OCI-M1 (cell line): ENCODE data around the gene ZNF595.
"Not testable (repeated sequence)": the region's sequence is repeated elsewhere in the genome, so short reads cannot be mapped to it uniquely, and the experiment has no call there.

ENCODE experiments used
- DNase-seq: peaks from one replicate; lab custom pipeline; 2025; lab: John Stamatoyannopoulos, UW

ZNF595 gene

DNA sequence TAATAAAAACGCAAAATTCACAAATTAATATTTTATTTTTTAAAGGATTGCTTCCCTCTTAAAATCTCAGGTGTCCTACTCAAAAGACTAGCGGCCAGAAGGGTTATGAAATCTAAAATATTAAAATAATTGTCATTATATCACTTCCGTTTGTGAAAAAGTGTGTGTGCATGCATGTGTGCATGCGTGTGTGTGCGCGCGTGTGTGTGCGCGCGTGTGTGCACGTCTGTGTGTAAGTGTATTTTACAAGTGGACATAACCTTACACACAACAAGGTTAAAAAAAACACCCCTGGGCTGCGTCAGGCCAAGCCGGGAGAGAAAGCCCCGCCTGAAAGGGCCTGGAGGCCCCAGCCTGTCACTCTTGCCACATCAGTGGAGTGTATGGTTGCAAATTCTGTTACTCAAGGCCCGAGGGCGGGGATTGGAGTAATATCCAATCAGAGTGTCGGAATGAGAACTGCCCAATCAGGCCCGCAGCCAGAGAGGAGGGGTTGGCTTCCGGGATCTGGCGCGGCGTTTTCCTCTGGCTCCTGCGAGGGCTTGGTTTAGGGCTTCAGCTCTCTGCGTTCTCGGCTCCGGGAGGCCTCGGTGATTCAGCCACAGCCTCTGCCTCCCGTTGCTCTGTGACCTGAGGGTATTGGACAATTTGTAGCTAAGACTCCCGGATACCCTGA is at the start of gene ZNF595:
Gene ZNF595 (plus strand): TSS at position 518 of the 676 bp plus-strand sequence. CDS start 168 bp downstream, outside the sequence.
- not testable (repeated sequence) for DNase-seq

DNA sequence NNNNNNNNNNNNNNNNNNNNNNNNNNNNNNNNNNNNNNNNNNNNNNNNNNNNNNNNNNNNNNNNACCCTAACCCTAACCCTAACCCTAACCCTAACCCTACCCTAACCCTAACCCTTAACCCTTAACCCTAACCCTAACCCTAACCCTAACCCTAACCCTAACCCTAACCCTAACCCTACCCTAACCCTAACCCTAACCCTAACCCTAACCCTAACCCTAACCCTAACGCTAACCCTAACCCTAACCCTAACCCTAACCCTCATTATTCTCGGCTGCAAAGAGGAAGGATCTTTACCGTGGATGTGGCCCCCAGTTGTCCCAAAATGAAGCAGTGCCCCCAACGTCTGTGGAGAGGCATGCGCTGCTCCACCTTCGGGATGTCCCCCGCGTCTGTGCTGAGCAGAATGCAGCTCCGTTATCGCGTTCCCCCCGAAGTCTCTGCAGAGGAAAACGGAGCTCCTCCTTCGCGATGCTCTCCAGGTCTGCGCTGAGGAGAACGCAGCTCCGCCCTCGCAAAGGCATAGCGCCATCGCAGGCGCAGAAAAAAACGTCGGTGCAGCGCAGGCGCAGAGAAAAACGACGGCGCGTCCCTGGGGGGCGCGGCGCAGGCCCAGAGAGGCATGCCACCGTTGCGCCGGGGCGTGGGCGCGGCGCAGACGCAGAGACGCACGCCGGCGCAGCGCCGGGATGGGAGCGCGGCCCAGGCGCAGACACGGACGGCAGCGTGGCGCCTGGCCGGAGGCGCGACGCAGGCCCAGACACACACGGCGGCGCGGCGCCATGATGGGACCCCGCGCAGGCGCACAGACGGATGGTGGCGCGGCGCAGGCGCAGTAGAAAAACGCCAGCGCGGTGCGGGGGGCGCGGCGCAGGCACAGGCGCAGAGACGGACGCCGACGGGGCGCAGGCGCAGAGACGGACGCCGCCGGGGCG is 42.9 kb upstream of the ZNF595 start:
- DNase-seq: not testable (repeated sequence)

DNA sequence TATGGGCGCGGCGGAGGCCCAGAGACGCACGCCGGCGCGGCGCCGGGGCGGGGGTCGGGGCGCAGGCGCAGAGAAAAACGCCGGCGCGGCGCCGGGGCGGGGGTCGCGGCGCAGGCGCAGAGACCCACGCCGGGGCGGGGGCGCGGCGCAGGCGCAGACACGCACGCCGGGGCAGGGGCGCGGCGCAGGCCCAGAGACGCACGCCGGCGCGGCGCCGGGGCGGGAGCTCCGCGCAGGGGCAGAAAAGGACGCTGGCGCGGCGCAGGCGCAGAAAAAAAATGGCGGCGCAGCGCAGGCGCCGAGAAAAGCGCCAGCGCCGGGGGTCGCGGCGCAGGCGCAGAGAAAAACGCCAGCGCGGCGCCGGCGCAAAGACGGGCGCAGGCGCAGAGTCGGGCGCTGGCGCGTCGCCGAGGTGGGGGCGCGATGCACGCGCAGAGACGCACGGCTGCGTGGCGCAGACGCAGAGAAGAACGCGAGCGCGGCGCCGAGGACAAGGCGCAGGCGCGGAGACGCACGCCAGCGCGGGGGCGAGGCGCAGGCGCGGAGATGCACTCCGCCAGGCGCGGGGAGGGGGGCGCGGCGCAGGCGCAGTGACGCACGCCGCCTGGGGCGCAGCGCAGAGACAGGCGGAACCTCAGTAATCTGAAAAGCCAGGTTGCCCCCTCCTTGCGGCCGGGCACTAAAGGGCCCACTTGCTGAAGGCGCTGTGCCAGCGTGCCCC is 41.9 kb upstream of the ZNF595 start:
- DNase-seq: not testable (repeated sequence)

DNA sequence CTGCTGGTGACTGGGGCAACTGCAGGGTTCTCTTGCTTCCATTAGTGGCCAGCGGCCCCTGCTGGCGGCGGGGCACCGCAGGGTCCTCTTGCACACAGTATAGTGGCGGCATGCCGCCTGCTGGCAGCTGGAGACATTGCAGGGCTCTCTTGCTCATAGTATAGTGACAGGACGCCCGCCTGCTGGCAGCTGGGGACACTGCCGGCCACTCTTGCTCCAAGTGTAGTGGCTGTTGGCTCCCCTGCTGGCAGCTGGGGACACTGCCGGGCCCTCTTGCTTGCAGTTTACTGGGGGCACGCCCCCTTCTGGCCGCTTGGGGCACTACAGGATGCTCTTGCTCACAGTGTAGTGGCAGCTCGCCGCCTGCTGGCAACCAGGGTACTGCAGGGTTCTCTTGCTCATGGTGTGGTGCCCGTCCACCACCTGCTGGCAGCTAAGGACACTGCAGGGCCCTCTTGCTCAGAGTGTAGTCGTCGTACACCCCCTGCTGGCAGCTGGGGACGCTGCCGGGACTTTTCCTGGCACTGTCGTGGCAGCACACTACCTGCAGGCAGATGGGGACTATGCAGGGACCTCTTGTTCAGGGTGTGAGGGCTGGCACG is 41.2 kb upstream of the ZNF595 start:
- DNase-seq: not testable (repeated sequence)

DNA sequence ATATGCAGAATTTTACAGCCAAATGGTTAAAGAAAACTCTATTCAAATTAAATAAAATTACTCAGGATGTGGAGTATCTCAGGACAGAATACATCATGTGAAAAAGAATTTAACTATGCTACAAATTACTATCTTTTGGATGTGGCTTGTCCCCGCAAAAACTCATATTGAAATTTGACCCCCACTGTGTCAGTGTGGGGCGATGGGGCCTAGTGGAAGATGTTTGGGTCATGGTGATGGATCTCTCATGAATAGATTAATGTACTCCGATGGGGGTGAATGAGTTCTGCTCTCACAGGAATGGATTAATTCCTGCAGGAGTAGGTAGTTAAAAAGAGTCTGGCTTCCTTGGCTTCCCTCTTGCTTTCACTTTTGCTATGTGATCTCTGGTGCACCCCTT is 35.0 kb upstream of the ZNF595 start:
- not testable (repeated sequence) for DNase-seq

DNA sequence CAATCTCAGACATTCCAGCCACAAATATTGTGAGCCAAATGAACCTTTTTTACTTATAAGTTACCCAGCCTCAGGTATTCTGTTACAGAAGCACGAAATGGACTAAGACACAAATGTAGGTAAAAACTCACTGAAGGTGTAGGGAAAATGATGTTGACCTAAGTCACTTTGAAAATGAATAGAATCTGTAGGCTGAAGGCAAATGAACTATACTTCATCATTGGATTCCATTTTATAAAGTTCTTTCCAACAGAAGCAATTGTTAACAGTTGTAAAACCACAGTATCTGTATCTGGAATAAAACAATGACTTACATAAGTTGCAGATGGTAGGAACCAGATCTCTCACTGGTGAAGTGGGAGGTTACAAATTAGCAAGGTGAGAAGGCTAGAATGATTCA is 34.5 kb upstream of the ZNF595 start:
- not testable (repeated sequence) for DNase-seq

DNA sequence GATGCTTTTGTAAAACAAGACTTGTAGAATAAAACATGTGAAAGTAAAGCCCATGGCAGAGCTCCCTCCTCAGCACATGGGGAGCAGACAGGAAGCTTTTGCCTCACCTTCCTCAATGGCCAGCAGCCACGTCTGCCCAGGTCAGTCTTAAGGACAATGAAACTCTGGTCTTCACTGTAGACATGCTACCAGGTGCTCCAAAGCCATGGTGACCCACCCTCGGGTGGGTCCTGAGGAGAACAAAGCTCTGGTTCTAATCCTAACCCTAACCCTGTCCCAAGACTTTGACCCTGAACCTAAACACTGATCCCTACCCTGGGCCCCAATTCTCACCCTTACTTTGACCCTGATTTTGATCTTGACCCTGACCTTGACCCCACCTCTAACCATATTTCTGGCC is 30.2 kb upstream of the ZNF595 start:
- not testable (repeated sequence) for DNase-seq

DNA sequence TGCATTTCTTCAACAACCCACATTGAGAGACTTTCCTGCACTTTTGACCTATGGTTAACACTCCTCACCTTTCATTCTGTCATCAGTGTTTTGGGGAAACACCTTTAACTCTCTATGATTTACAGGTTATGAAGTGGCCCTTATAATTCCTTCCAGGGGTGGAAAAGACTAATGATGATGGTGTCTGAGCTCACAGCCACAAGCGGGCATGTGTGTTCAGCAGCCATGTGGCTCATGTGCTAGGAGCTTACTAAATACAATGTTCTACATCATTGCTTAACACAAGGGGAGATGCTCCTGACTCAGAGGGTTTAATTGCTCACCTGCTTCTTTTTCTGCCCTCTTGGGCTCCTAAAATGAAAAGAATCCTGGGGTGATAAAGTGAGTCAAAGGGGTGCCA is 28.8 kb upstream of the ZNF595 start:
- DNase-seq: not testable (repeated sequence)

DNA sequence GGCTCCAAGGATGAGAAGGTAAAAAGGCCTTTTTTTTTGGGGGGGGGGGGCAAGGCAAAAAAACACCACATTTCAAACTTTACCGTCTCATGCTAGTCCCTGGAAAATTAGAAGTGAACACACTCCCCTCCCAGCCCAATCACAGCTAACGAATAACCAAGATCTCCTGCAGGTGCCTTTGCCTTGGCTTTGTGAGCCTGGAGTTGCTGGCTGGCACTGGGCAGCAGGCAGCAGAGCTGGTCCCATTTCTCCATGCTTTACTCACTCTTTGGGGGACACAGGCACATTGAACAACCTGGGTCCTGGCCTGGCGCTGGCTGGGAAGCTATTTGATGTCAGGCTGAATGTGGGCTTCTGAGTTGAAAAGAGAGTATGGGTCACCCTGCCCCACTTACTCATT is 25.6 kb upstream of the ZNF595 start:
- not testable (repeated sequence) for DNase-seq

DNA sequence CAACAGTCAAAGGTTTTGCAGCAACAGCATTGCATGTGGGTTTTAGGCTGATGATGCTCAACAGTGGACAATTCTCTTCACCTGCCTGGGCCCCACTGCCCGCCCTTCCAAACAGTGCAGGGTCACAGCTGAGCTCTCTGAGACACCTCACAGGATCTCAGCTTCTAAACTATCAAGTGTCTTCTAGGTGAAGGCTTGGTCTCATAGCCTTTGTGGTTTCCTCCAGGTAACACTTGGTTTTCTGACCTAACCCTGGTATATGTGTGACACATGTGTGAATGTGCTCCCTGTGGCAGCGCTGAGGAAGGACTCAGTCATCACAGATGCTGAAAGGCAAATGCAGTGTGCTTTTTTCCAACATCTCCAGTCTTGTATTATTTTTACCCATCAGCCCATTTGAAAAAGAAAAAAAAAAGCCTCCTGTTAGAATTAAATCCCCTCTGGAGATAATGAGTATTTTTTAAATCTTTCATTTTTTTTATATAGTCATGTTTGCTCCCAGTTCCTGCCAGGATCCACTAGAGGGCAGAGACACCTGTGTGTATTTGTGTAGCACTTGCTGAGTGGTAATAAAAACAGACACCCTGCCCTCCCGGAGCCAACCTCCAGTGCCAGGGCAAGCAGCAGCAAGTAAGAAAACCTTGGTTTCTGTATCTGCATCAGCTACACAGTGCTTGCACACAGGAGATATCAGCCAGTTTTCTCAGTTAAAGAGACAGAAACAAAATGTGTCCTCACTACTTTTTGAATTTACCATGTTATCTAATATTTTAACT is 24.2 kb upstream of the ZNF595 start:
- DNase-seq: not testable (repeated sequence)

DNA sequence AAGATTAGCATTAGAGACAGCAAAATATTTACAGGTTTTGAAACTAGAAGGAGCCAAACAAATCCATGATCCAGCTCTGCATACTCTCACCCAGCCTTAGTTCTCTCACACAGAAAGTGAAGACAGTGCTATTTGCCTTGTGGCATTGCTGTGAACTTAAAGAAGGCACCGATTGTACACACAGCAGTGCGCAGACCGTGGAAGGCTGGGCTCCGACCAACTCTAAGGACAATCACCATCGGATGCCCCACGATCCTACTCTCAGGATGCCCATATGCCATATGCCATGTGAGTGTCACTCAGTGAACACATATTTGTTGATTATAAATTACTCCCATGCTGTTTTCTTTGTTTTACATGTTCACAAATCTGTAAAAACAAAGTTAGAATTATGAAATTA is 19.8 kb upstream of the ZNF595 start:
- not testable (repeated sequence) for DNase-seq

DNA sequence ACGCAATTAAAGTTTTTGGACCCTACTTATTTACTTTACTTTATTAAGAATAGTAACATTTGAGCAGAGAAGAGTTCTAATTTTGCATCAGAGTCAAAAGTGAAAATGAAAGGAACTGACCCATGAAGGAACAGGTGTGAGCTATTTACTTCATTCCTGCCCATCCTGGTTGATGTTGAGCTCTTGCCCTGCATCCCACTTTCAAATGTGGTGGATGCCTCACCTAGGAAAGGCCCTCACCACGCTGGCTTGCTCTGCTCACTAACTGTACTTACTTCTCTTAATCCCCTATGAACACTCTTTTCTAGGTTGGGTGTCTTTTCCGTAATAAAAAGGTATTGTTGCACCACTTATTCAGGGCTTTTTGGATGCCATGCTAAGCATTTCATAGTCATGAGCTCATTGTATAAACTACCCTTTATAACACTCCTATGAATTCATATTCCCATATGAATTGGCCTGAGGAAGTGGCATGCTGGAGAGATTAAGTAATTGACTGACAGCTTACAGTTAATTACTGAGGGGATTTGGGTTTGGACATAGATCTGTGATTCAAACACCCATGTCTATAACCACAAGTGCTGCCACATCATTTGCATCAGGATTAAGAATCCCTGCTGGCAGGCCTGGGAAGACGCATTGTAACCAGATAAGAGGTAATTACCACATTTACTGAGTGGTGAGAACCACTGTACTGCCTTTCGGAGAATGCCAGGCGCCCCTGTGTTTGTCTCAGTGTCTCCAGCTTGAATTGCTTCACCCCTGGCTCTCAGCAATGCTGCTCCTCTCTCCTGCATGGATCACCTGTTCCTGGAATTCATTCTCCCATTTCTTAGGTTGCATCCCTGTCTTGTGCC is 16.3 kb upstream of the ZNF595 start:
- not testable (repeated sequence) for DNase-seq

DNA sequence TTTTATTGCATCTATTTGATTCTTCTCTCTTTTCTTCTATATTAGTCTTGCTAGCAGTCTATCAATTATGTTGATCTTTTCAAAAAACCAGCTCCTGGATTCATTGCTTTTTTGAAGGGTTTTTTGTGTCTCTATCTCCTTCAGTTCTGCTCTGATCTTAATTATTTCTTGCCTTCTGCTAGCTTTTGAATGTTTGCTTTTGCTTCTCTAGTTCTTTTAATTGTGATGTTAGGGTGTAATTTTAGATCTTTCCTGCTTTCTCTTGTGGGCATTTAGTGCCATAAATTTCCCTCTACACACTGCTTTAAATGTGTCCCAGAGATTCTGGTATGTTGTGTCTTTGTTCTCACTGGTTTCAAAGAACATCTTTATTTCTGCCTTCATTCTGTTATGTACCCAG is 14.9 kb upstream of the ZNF595 start:
- DNase-seq: not testable (repeated sequence)

DNA sequence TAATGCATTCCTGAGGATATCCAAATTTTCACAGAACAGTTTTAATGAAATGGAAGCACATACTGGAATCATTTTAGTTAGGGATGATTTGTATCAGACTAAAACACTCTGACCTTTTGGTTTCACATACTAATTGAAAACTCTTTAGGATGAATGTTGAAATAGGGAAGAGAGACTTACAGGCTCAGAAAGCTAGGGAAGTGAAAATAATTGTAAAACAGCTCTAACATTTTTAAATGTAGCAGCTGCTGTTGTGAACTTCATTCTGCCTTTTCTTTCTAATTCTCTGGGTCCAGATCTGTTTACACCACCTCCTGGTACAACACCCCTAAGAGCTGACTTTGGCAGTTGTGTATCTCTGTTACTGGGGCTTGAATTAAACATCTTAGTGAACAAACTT is 9.7 kb upstream of the ZNF595 start:
- DNase-seq: not testable (repeated sequence)

DNA sequence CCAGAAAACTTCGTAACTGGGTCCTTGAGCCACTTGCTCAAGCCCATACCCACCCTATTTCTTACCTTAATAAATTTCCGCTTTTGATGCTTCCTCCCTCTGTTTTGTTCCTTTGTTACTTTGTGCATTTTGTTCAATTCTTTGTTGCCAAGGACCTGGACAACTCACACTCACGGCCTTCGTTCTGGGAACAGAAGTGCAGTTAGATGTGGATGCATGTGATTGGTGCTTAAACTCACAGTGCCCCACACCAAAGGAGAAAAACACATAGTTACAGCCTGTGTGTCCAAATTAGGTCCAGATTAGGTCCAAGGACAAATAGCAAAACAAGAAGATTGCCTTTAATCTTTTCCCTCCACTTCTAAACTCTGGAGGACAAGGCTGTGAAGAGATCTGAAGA is 1.9 kb upstream of the ZNF595 start:
- DNase-seq: not testable (repeated sequence)

DNA sequence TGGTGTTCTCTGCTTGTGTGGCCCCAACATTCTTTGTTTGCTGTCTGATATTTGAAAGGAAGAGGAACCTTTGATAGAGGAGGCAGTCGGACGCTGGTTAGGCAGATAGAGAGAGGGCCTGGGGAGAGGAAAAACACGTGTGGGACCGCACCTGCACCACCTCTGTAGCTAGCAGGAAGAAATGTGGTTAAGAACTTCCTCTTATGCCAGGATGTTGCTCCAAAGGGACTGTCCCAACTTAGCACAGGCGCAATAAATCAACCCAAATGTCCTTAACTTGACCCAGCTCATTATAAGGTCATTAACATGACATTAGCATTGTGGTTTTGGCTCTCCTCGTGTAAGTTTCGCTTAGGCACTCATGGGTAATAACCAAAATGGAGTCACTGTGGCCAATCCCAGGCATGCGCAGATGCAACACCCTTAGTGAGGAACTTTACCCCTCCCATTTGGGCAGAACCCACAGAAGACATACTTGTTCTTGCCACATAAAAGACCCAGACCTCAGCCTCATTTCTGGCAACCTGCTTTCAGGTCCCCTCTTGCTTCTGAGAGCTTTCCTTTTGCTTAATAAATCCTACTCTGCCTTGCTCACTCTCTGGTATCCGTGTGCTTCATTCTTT is 1.4 kb upstream of the ZNF595 start:
- not testable (repeated sequence) for DNase-seq

DNA sequence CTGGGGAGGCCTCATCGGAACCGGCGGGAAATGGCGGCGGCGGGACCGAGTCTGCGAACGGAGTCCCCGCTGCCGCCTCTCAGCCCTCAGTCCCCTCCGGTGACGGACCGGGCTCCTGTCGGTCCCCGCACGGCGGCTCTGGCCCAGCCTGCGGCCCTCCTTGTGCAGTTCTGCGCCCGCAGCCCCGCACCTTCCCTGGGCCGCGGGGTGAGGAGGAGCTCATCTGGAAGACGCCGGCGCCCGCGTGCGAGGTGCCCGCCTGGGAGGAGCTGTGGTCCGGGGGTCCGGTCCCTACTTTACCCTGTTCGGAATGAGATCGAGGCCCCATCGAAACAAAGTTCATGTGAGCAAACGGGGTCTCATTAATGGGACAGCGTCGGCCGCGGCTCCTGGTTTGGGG is 400 bp downstream of the ZNF595 start:
- DNase-seq: not testable (repeated sequence)

DNA sequence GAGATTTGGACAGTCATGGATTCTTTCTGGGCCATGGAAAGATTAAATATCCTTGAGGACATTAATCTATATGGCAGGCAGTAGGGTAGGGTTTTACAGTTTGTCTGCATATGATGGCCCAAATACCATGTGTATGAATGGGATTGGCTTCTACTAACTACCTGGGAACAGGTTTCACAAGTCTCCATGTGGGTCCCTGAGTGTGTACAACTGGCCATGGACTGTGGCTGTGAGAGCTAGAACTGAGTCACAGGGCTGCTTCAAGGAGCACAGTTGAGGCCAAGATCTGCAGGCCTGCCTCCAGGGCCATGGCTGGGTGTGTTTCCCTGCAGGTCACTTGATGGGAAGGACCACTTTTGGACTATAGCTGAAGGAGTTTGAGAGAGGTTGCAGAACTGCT is 11.6 kb downstream of the ZNF595 start:
- not testable (repeated sequence) for DNase-seq

DNA sequence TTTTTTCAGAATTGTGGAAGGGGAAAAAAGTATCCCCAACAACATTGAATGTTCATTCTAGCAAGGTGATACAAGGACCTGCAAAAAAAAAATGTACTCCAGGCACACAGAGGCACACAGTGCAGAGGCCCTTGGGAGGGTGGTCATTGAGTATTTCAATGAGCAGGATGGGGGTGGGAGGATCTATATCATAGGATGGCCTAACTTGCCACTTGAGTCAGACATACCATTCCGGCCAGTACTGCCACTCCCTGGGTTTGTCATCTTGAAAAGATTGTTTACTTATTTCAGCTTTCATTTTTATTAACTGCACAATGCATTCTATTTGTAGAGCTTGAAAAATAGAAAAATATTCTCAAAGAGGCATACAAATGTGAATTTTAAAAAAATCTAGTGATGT is 18.7 kb downstream of the ZNF595 start:
- no peak for DNase-seq

DNA sequence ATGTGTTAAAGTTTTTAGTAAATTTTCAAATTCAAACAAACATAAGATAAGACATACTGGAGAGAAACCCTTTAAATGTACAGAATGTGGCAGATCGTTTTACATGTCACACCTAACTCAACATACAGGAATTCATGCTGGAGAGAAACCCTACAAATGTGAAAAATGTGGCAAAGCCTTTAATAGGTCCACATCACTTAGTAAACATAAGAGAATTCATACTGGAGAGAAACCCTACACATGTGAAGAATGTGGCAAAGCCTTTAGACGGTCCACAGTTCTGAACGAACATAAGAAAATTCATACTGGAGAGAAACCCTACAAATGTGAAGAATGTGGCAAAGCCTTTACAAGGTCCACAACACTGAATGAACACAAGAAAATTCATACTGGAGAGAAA is 32.8 kb downstream of the ZNF595 start:
- DNase-seq: no peak
